Pancreas (tissue), 10 donors: ENCODE data around the gene NLN. TPM values are rescaled to one million over a fixed set of nuclear protein-coding genes. Genes with fewer than 3 reads are reported as not detected.

ENCODE experiments used
- ATAC-seq, 4 donors: fragments of 200-7000 bp; cut with Tn5 transposase; one replicate each; pipeline versions ENCODE4 v1.8.0 to v1.9.1; 2020; ENCODE audit warnings: mild to moderate bottlenecking in 4 of 4, moderate library complexity in 4 of 4
- DNase-seq, 6 donors: peaks; one replicate each; pipeline ENCODE4 v3.0.0-alpha.2; 2020
- FAIRE-seq: peaks from 2 replicates; lab custom pipeline; 2012; peaks lifted over from hg19 to GRCh38; lab: Jason Lieb, UNC
- H3K27ac ChIP-seq, 4 donors: fragments of 200-600 bp; sonication (generic); 1 replicate in 3 of 4; 2 replicates in 1 of 4; pipeline versions ENCODE4 v1.5.0 to v1.8.0; 2020
- H3K27me3 ChIP-seq, 4 donors: fragments of 200-600 bp; one replicate each; pipeline ENCODE4 v1.8.0; 2021
- H3K36me3 ChIP-seq, 3 donors: fragments of 200-600 bp; sonication (generic) in 1 of 3; one replicate each; pipeline versions ENCODE4 v1.5.0 to v1.8.0; 2020 to 2021
- H3K4me1 ChIP-seq, 3 donors: fragments of 200-600 bp; one replicate each; pipeline ENCODE4 v1.8.0; 2021
- H3K4me3 ChIP-seq, 4 donors: fragments of 200-600 bp; sonication (generic) in 2 of 4; one replicate each; pipeline versions ENCODE4 v1.5.0 to v1.8.0; 2020 to 2021
- H3K9me3 ChIP-seq, 4 donors: fragments of 200-600 bp; one replicate each; pipeline ENCODE4 v1.8.0; 2021
- CTCF ChIP-seq, 4 donors: fragments of 200-600 bp; sonication (generic) in 3 of 4; IDR thresholded peaks; one replicate each; pipeline versions ENCODE4 v1.5.0 to v1.8.0; 2021; ENCODE audit warnings: antibody characterized with exemption in 4 of 4
- WGBS, 2 donors: extraction: QIAGEN DNeasy Blood & Tissue Kit; methylation state at CpG; one replicate each; pipeline ENCODE4 v1.1.7; 2013; 5-methylcytosine and 5-hydroxymethylcytosine counted together
- intact Hi-C, 3 donors: fragments of 100-400 bp; cut with DNase I; formaldehyde crosslinking; loops; one replicate each; pipeline versions ENCODE4 v1.11.1 to v1.14.2; 2022
- polyA plus RNA-seq, 2 donors: library from polyadenylated mRNA; stranded (reverse); fragments of 200-250 nt; gene quantifications; one replicate each; pipeline ENCODE4 v1.2.3, GENCODE V29; 2013
- total RNA-seq, 6 donors: library from RNA; stranded (reverse); fragmentation: NEBNext Ultra II Directional in 4 of 6; extraction: Animal tissue kit (Norgen Biotek cat#: 25700) in 4 of 6; gene quantifications; one replicate each; pipeline versions ENCODE4 v1.2.1 to v1.2.4, GENCODE V29; 2021 to 2023
- donor health status: healthy with polysubstance abuse.
- donor health status: DM: no; HTN: no; CAD: no; lungs with moderate emphysema.
- donor health status: DM: no; HTN: no; CAD: no.
- donor health status: control.
- donor health status: control.
- donor health status: Bipolar disorder and iron deficiency.
- donor health status: DM: yes; HTN: yes; CAD: no.
- donor health status: DM: no; HTN: no; CAD: no.
- donor health status: DM: no; HTN: no; CAD: no.
- donor health status: DM: yes; HTN: yes; CAD: no.

NLN gene
- total and polyA plus RNA-seq, 8 donors = 1.8 to 15.0 (median 8.0) TPM

GRCh38 chr5:65721050-65721719, 820 bp upstream of the NLN start:
- Histone ChIP-seq H3K4me3 (peak overlapping the region; percentile 68 to 99 (median 94)), H3K36me3 (no peaks in the 10 kb centered on the region), H3K9me3 (no peaks in the 10 kb centered on the region), H3K27me3 (no peaks in the 10 kb centered on the region), H3K4me1 (peaks cover 0 to 4% (median 4%) of the 10 kb centered on the region in 3 donors), H3K27ac (peak overlapping the region in 3 of 4 donors; percentile 36 to 61 (median 60))
- peak; percentile 26 to 61 (median 38) for ATAC-seq
- intact Hi-C loops = no loop called here
- no peak for FAIRE-seq
- no peak for TF ChIP-seq CTCF (IDR thresholded peaks at IDR 0.05)
- peak; percentile 28 to 72 (median 50) for DNase-seq
- WGBS, 2 donors = 3 to 4% methylated on average over 19 of the region's 19 CpGs

- Histone ChIP-seq H3K4me3 (peak overlapping the region; percentile 68 to 99 (median 94)), H3K36me3 (no peaks in the 10 kb centered on the region), H3K9me3 (no peaks in the 10 kb centered on the region), H3K27me3 (no peaks in the 10 kb centered on the region), H3K27ac (peak overlapping the region; percentile 1 to 64 (median 56)), H3K4me1 (peaks cover 0 to 4% (median 4%) of the 10 kb centered on the region in 3 donors)
- ATAC-seq (peak; percentile 36 to 49 (median 44)), FAIRE-seq (no peak), DNase-seq (peak in 2 of 6 donors; percentile 6 to 36)
- no peak for TF ChIP-seq CTCF (IDR thresholded peaks at IDR 0.05)
- intact Hi-C loops = no loop called here
- WGBS, 2 donors = 2 to 3% methylated on average over 28 of the region's 28 CpGs
Measured at GRCh38 chr5:65722575-65723403, 784 bp downstream of the NLN start.

GRCh38 chr5:65727491-65728156, 5.6 kb downstream of the NLN start:
- no peak for TF ChIP-seq CTCF (IDR thresholded peaks at IDR 0.05)

GRCh38 chr5:65728218-65728617, 6.2 kb downstream of the NLN start:
- Histone ChIP-seq H3K27me3 (no peaks in the 10 kb centered on the region), H3K9me3 (no peaks in the 10 kb centered on the region), H3K27ac (no peak overlapping the region), H3K4me1 (peaks cover 0 to under 1% (median 0%) of the 10 kb centered on the region in 3 donors), H3K4me3 (no peak overlapping the region), H3K36me3 (no peaks in the 10 kb centered on the region)
- DNase-seq (no peak), FAIRE-seq (no peak), ATAC-seq (no peak)
- TF ChIP-seq CTCF (IDR thresholded peaks at IDR 0.05) = no peak
- intact Hi-C loops = no loop called here
- WGBS, 2 donors = 92 to 94% methylated on average over 1 of the region's 1 CpG

More at GRCh38 chr5:65727491-65728156, 5.6 kb downstream of the NLN start:
- Histone ChIP-seq H3K36me3 (no peaks in the 10 kb centered on the region), H3K27ac (no peak overlapping the region), H3K4me3 (no peak overlapping the region), H3K9me3 (no peaks in the 10 kb centered on the region), H3K27me3 (no peaks in the 10 kb centered on the region), H3K4me1 (peaks cover 0 to 4% (median 0%) of the 10 kb centered on the region in 3 donors)
- intact Hi-C loops = no loop called here
- WGBS, 2 donors = 83 to 88% methylated on average over 7 of the region's 7 CpGs
- no peak for ATAC-seq
- DNase-seq = no peak
- no peak for FAIRE-seq
